Endothelial cell (in vitro differentiated cells): ENCODE measurements around the gene CTDSPL. TPM values are rescaled to one million over a fixed set of nuclear protein-coding genes. Genes with fewer than 3 reads are reported as not detected.

ENCODE experiments used
- DNase-seq: peaks from one replicate; pipeline ENCODE4 v3.0.0; 2021; ENCODE audit warnings: low spot score
- H3K27ac Mint-ChIP-seq: one replicate; pipeline ENCODE4 v1.8.0; 2021; ENCODE audit warnings: mixed read lengths, inconsistent platforms; ENCODE audit not compliant: unreplicated experiment
- H3K27me3 Mint-ChIP-seq: one replicate; pipeline ENCODE4 v1.8.0; 2021; ENCODE audit warnings: mild to moderate bottlenecking, moderate library complexity, mixed read lengths, inconsistent platforms; ENCODE audit not compliant: unreplicated experiment
- H3K36me3 Mint-ChIP-seq: one replicate; pipeline ENCODE4 v1.8.0; 2021; ENCODE audit warnings: mild to moderate bottlenecking, low read depth, mixed read lengths, inconsistent platforms; ENCODE audit not compliant: unreplicated experiment
- H3K4me1 Mint-ChIP-seq: one replicate; pipeline ENCODE4 v1.8.0; 2021; ENCODE audit warnings: mild to moderate bottlenecking, mixed read lengths, inconsistent platforms; ENCODE audit not compliant: unreplicated experiment
- H3K4me3 Mint-ChIP-seq: one replicate; pipeline ENCODE4 v1.8.0; 2021; ENCODE audit warnings: mild to moderate bottlenecking, mixed read lengths, inconsistent platforms; ENCODE audit not compliant: unreplicated experiment
- H3K9me3 Mint-ChIP-seq: one replicate; pipeline ENCODE4 v1.8.0; 2021; ENCODE audit warnings: mixed read lengths, inconsistent platforms; ENCODE audit not compliant: unreplicated experiment
- total RNA-seq: library from RNA; stranded (reverse); fragmentation: NEBNext Ultra II Directional; extraction: Animal tissue kit (Norgen Biotek cat#: 25700); gene quantifications from one replicate; pipeline ENCODE4 v1.2.1, GENCODE V29; 2021; ENCODE audit not compliant: unreplicated experiment
- TF ChIP-seq, protein P1 (sequence below): fragments of 200-600 bp; sonication (generic); IDR thresholded peaks from one replicate; pipeline ENCODE4 v1.5.0; 2021; ENCODE audit warnings: antibody characterized with exemption; ENCODE audit not compliant: unreplicated experiment

Gene CTDSPL
- total RNA-seq, 1 donor from 2014 or later, result 71.4 TPM

DNA sequence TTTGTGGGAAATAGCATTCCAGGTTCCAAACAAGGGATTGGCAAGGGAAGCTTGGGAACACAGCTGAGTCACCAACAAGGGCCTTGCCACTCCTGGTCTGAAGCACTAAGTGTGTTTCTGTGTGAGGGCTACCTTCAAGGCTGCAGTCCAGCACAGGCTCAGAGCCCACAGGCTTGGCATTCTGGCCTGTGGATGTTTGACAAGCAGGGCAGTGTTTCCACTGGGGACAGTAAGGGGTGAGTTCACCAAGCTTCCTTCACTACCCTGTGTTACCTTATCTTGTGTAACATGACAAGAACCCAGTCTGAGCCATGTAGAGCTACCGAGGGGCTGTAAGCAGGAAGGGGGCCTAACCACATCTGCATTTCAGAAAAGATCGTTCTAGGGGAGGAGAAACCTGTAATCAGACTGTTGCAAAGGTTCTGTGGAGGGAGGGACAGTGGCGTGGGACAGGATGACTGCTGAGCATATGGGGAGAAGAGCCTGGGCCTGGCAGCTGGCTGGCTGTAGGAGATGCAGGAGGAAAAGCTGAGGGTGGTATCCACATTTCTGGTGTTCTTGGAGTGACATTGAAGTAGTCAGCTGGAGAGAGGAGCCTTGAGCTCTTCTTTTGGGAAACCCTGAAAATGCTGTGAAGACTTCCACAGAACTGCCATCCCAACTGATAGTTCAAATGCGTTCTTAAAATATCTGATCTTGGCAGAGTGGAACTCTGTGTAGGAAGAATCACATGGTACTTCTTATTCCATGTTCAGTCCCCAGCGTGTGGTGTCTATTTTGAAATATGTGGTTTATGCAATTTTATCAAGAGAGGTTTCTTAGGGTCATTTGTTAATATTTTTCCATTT, 61.3 kb downstream of the CTDSPL start:
- no peaks in the 10 kb centered on the region for H3K9me3 Mint-ChIP-seq
- H3K4me1 Mint-ChIP-seq, result peaks cover 52% of the 10 kb centered on the region
- H3K36me3 Mint-ChIP-seq, result peaks cover 16% of the 10 kb centered on the region
- TF ChIP-seq, protein P1, sequence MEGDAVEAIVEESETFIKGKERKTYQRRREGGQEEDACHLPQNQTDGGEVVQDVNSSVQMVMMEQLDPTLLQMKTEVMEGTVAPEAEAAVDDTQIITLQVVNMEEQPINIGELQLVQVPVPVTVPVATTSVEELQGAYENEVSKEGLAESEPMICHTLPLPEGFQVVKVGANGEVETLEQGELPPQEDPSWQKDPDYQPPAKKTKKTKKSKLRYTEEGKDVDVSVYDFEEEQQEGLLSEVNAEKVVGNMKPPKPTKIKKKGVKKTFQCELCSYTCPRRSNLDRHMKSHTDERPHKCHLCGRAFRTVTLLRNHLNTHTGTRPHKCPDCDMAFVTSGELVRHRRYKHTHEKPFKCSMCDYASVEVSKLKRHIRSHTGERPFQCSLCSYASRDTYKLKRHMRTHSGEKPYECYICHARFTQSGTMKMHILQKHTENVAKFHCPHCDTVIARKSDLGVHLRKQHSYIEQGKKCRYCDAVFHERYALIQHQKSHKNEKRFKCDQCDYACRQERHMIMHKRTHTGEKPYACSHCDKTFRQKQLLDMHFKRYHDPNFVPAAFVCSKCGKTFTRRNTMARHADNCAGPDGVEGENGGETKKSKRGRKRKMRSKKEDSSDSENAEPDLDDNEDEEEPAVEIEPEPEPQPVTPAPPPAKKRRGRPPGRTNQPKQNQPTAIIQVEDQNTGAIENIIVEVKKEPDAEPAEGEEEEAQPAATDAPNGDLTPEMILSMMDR, result no peak
- H3K27ac Mint-ChIP-seq, result no peak overlapping the region
- no peak for DNase-seq
- H3K27me3 Mint-ChIP-seq, result peaks cover 8% of the 10 kb centered on the region
- H3K4me3 Mint-ChIP-seq, result no peak overlapping the region

GRCh38 chr3:37923569-37924040, 61.9 kb downstream of the CTDSPL start:
- peaks cover 45% of the 10 kb centered on the region for H3K4me1 Mint-ChIP-seq
- H3K9me3 Mint-ChIP-seq, result no peaks in the 10 kb centered on the region
- TF ChIP-seq, protein P1, result no peak
- no peak for DNase-seq
- peaks cover 3% of the 10 kb centered on the region for H3K27me3 Mint-ChIP-seq
- H3K4me3 Mint-ChIP-seq, result no peak overlapping the region
- peaks cover 16% of the 10 kb centered on the region for H3K36me3 Mint-ChIP-seq
- H3K27ac Mint-ChIP-seq, result no peak overlapping the region

GRCh38 chr3:37924453-37924852, 62.8 kb downstream of the CTDSPL start:
- no peaks in the 10 kb centered on the region for H3K9me3 Mint-ChIP-seq
- no peak overlapping the region for H3K27ac Mint-ChIP-seq
- H3K4me3 Mint-ChIP-seq, result no peak overlapping the region
- peaks cover 38% of the 10 kb centered on the region for H3K4me1 Mint-ChIP-seq
- no peak for DNase-seq
- H3K36me3 Mint-ChIP-seq, result peaks cover 16% of the 10 kb centered on the region
- H3K27me3 Mint-ChIP-seq, result peaks cover 3% of the 10 kb centered on the region
- TF ChIP-seq, protein P1, result no peak

- no peaks in the 10 kb centered on the region for H3K9me3 Mint-ChIP-seq
- H3K4me1 Mint-ChIP-seq, result peaks cover 31% of the 10 kb centered on the region
- H3K27me3 Mint-ChIP-seq, result peaks cover 3% of the 10 kb centered on the region
- H3K27ac Mint-ChIP-seq, result peak overlapping the region; percentile 40
- H3K36me3 Mint-ChIP-seq, result peaks cover 16% of the 10 kb centered on the region
- H3K4me3 Mint-ChIP-seq, result no peak overlapping the region
- TF ChIP-seq, protein P1, result no peak
- DNase-seq, result no peak
Observed at GRCh38 chr3:37925157-37925556, 63.5 kb downstream of the CTDSPL start.

DNA sequence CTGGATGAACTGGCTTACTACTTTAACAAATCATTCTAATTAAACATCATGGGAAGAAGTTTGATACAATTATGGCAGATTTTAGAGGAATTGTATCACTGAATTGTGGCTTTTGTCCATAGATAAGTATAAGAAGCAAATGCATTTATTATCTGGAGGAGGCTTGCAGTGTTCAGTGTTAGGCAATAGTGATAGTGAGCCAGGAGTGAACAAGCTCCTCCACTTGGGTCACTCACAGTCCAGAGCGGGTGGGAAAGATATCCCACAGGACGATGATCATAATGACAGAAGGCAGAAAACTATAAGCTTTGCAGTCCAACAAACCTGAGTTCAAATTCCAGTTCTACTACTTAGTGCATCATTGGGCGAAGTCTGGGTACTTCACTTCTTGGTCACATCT, 64.9 kb downstream of the CTDSPL start:
- no peak for DNase-seq
- Mint-ChIP-seq H3K9me3 (no peaks in the 10 kb centered on the region), H3K4me3 (no peak overlapping the region), H3K36me3 (peaks cover 14% of the 10 kb centered on the region), H3K27ac (no peak overlapping the region), H3K27me3 (peaks cover 3% of the 10 kb centered on the region), H3K4me1 (peaks cover 31% of the 10 kb centered on the region)
- TF ChIP-seq, protein P1, result no peak
